Fibroblast of peridontal ligament (primary cell): Measurements from ENCODE around the gene ANAPC2.

Experiments
- DNase-seq: peaks from one replicate; pipeline ENCODE4 v3.0.0-alpha.2; 2010; ENCODE audit errors: extremely low read depth

The ANAPC2 gene

DNA sequence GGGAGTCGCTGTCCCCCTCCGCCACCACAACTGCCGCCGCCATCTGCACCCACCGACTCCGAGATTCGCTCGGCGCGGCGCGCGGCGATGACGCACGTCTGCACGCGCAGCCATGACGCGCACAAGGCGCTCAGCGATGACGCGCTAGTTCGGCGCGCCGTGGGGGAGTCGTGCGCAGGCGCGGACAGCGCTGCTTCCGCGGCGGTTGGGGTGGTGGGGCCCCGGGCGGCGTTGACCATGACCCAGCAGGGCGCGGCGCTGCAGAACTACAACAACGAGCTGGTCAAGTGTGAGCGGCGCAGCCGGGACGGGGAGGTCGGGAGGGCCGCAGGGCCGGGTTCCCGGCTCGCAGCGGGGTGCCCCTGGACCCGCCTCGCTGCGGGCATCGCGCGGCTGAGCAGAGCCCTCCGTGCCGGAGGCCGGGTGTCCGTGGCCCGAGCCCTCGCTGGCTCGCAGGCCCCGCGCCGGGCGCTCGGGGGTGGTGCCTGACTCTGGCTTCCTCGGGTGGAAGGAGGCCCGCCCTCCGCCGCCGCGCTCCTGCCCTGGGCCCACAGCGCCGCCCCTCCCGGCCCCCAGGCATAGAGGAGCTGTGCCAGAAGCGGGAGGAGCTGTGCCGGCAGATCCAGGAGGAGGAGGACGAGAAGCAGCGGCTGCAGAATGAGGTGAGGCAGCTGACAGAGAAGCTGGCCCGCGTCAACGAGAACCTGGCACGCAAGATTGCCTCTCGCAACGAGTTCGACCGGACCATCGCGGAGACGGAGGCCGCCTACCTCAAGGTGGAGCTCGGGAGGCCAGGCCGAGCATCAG, at the start of gene ANAPC2, which contains the start of gene SSNA1:
TSS of gene ANAPC2 (minus strand) at position 71 of the 807 bp plus-strand sequence. CDS start at position 43, 28 bp downstream.
TSS of gene SSNA1 (plus strand) at position 187 of the 807 bp plus-strand sequence. CDS start at position 238, 51 bp downstream.
- peak; percentile 93 for DNase-seq

- no peak for DNase-seq
Observed at GRCh38 chr9:137236936-137237421, 48.6 kb upstream of the ANAPC2 start.

DNA sequence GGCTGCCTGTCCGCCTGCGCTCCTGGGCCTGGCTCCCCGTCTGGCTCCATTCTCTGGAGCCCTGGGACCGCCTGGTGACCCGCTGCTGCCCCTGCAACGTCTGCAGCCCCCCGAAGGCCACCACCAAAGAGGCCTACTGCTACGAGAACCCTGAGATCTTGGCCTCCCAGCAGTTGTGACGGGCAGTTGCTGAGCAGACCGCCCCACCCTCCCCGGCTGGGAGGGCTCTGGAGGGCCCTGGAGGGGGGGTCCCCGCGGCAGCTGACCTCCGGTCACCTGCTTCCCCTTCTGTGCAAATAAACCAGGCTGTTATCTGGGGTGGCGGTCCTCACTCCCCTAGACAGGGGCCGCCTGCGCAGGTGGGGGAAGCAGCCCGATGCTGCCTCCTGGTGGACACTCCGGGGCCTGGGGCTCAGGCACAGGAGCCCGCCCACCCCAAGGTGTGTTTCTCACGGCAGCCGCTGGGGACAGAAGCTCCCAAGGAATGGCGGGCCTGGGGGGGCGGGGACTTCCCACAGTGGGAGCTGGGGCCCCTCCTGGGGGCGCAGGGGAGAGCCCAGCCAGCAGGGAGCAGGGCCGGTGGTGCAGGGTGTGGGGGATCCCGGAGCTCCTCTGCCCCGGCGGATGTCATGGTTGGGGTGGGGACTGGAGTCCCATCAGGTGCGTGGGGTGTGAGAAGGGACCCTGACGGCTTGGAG, 48.0 kb upstream of the ANAPC2 start:
- DNase-seq = peak; percentile 53

GRCh38 chr9:137235424-137236237, 47.3 kb upstream of the ANAPC2 start:
- DNase-seq = no peak

DNA sequence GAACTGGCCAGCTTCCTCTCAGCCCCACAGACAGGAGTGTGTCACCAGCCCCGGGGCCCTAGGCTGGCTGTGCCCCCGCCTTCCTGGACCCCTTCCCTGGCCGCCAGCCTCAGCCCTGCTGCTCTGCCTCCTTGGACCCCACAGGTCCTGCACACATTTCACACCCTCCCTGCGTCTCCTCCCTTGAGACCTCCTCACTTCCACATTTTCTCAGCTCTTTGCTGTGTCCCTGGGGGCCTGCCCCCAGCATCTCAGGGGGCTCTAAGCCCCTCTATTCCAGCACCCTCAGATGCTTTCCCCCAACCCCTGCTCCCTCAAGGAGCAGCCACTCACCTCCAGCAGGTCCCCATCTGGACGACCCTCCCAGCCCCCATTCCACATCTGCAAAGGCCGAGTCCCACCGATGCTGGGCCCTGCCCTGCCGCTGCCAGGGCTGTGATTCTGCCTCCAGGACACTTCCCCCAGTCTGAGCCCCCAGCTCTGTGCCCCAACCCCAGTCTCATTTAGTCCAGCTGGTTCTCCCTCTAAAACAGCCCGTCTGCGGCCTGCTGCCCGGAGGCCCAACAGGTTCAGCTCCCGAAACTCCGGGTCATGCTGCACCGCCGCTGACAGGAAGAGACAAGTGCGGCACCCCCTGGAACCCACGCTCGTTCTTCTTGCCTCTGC, 46.5 kb upstream of the ANAPC2 start:
- no peak for DNase-seq

- DNase-seq = no peak
Observed at GRCh38 chr9:137234055-137234697, 45.8 kb upstream of the ANAPC2 start.

DNA sequence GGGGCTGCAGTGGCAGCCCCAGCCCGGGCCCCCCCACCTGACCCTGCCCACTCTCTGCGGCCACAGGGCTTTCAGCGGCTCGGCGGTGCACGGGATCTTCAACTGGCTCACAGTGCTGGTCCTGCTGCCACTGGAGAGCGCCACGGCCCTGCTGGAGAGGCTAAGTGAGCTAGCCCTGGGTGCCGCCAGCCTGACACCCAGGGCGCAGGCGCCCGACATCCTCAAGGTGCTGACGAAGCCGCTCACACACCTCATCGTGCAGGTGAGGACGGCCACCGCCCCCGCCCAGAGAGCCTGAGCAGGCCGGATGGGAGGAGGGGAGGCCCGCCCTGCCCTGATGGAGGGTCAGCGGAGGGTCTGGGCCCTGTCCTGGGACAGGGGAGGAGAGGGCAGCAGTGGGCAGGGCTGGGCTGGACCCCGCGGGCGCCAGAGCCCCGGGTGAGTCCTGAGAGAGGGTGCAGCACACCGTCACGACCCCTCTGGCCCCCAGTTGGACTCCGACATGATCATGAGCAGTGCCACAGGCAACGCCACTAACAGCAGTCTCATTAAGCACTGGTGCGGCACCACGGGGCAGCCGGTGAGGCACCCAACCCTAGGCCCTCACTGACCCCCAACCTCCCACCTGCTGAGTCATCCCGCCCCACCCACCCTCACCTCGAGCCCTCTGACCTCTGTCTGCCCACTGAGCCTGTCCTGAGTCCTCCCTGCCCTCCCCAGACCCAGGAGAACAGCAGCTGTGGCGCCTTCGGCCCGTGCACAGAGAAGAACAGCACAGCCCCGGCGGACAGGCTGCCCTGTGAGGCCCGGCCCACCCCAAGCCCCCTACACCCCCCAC, 45.0 kb upstream of the ANAPC2 start:
- DNase-seq = no peak

GRCh38 chr9:137232510-137232909, 44.1 kb upstream of the ANAPC2 start:
- no peak for DNase-seq

DNA sequence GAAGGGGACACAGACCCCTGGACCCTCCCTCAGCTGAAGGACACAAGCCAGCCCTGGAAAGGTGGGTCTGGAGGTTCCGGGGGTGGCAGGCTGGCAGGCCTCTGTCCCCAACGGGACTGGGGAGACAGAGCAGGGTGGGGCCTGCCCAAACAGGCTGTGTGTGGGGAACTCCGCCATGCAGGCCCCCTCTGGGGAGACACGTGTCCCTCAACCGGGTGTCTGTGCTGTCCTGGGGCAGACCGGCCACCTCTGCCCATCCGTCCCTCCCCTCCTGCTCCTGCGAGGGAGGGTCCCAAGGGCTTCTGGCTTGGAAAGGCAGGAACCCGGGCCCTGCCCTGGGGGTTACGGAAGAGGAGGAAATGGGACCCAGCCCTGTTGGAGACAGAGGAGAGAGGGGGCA, 43.7 kb upstream of the ANAPC2 start:
- DNase-seq = no peak

GRCh38 chr9:137231372-137232039, 43.1 kb upstream of the ANAPC2 start:
- no peak for DNase-seq

- no peak for DNase-seq
Observed at GRCh38 chr9:137230705-137231371, 42.5 kb upstream of the ANAPC2 start, which contains the start of gene SLC34A3. TSS of gene SLC34A3 (plus strand) at chr9:137230901. CDS start at chr9:137231703, 802 bp downstream.

- no peak for DNase-seq
Observed at GRCh38 chr9:137229903-137230704, 41.7 kb upstream of the ANAPC2 start.

DNA sequence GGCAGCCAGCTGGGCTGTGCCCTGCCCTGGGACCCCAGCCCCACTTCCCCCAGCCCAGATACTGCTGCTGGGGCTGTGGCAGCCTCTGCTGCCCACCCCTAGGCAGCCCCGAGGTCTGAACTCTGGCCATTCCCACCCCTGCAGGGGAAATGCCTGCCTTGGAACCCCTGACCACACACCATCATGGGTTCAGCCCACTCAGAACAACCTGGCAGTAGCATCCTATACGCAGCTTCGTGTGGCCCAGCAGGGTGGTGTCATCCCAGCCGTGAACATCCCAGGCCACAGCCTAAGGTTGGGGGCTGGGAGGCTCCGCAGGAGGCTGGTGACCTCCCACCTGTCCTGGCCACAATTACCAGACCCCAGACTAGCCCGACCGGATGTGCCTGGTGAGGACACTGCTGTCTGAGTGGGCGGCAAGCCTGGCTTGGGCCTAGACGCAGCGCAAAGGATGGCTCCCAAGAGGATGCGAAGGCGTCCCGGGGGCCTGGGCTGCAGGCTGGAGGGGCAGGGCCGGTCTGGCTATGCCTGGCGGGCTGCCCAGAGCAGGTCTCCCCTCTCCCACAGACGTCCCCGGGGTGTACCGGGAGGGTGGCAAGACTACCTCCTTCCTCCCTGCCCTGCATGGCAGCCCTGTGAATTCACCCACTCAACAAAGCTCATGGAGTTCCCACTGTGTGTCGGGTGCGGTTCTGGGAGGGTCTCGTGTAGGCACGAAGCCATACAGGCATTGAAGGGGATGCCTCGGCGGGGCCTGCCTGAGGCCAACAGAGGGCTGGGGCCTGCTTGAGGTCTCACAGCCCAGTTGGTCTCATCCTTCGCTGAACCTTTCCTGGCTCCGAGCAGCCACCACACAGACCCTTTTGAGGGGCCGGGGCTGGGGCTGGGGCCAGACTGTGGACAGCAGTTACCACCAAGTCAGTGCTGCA, 40.9 kb upstream of the ANAPC2 start:
- no peak for DNase-seq

GRCh38 chr9:137228506-137228967, 40.2 kb upstream of the ANAPC2 start:
- DNase-seq = no peak

- DNase-seq = no peak
Observed at GRCh38 chr9:137227853-137228505, 39.6 kb upstream of the ANAPC2 start.
